ENCODE results near the gene ACD. TPM values are rescaled to one million over a fixed set of nuclear protein-coding genes. Genes with fewer than 3 reads are reported as not detected.

ACD gene
- total and polyA plus RNA-seq, 9 of the 15 experiments (the other 6 are each of a cell fraction or from before 2014, with no cell fraction given) = 4.2 to 47.4 (median 19.2) TPM

DNA sequence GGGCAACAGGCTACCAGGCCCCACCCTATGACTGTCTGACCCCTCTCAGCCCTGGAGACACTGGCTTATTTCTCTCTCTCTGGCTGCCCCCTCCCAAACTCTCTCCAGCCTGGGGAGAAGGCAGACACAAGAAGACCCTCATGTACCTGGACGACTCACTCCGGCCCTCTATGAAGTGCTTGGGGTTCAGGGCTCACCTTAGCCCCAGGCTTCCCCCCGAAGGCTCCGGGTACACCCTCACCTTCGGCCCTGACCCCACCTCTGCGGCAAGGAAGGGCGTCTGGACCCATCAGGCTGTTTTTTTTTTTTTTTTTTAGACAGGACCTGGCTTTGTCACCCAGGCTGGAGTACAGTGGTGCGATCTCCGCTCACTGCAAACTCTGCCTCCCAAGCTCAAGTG lies 16.0 kb downstream of the ACD start:
- no peak overlapping the region for H3K9ac ChIP-seq (ENCODE audit: insufficient read depth in 1 of 2, low read depth in 2 of 2, low read length in 2 of 2)
- in situ Hi-C loops (cut with MboI) (loop anchor here (5.0 kb wide), 1 partner anchor 107 kb away; no protein-coding TSS in a partner anchor), intact Hi-C loops (cut with micrococcal nuclease) (loop anchor here (1.0 to 5.0 kb wide), 3 partner anchors 82 to 123 kb away; partner anchors contain the start of gene CTCF)
- no TSS peak for BruUV-seq (replicated peaks)
- ChIA-PET POLR2A (interaction anchor here (0.6 to 2.0 kb wide), 2 partner anchors 123 to 379 kb away, joined by 3 to 6 read pairs; partner anchors contain the start of genes DDX28 and DUS2), CTCF (ENCODE audit: low intra/inter-chr PET ratio) (interaction anchor here (1.2 to 2.9 kb wide), 3 partner anchors 97 to 150 kb away, joined by 4 to 50 read pairs (median 32); no protein-coding TSS in a partner anchor)
- H2AFZ ChIP-seq (ENCODE audit: low read depth, low read length) = no peak overlapping the region
- ATAC-seq (no peak), FAIRE-seq (no peak), DNase-seq (ENCODE audit: extremely low read depth in 1 of 4, low spot score in 3 of 4) (no peak)
- peaks cover 2% of the 10 kb centered on the region; the same call in 2 of the 3 replicates for H3K36me3 ChIP-seq (ENCODE audit: control insufficient read depth, insufficient read depth, low read length)
- no peaks in the 10 kb centered on the region for H3K79me2 ChIP-seq (ENCODE audit: control insufficient read depth, insufficient read depth, low read length)
- peaks cover 6 to 24% of the 10 kb centered on the region in 2 experiments; a peak in 4 of 5 replicates for H3K27me3 ChIP-seq (ENCODE audit: control insufficient read depth in 2 of 2, insufficient read depth in 2 of 2, low read length in 2 of 2)
- no peak overlapping the region for H3K4me2 ChIP-seq (ENCODE audit: insufficient read depth, low read length)
- H3K9me3 ChIP-seq (replicated peaks; ENCODE audit: control insufficient read depth, insufficient read depth, low read depth, low read length) = no peaks in the 10 kb centered on the region
- no peak overlapping the region for H3K27ac ChIP-seq (ENCODE audit: extremely low read depth, low read depth, low read length)
- peaks cover 0 to 45% of the 10 kb centered on the region in 2 experiments; a peak in 2 of 5 replicates for H3K4me1 ChIP-seq (replicated peaks in 1 of 2; ENCODE audit: control insufficient read depth in 2 of 2, insufficient read depth in 2 of 2, low read length in 2 of 2)
- H3K4me3 ChIP-seq = no peak overlapping the region
- 57% methylated on average over 4 of the region's 9 CpGs for WGBS (ENCODE audit: insufficient coverage, low coverage, missing lambda C conversion rate)
- H4K20me1 ChIP-seq (replicated peaks; ENCODE audit: control insufficient read depth, insufficient read depth, low read length) = no peaks in the 10 kb centered on the region; the same call in 1 of the 2 replicates
- no peaks in the 10 kb centered on the region for H3K9me1 ChIP-seq (ENCODE audit: control insufficient read depth, insufficient read depth, low read length)
- TF ChIP-seq BRD4 (IDR thresholded peaks at IDR 0.05) (no peak), BRF1 (IDR thresholded peaks at IDR 0.05; ENCODE audit: borderline replicate concordance, extremely low read depth, insufficient read length) (no peak), DIDO1 (tag; IDR thresholded peaks at IDR 0.05; ENCODE audit: low read depth) (no peak), PRMT5 (CRISPR knock-in tag; IDR thresholded peaks at IDR 0.05) (no peak), SIN3A (IDR thresholded peaks at IDR 0.05; ENCODE audit: borderline replicate concordance in 2 of 2, control insufficient read depth in 1 of 2, low read depth in 2 of 2, low read length in 2 of 2) (no peak)
- TF ChIP-seq, protein P1, sequence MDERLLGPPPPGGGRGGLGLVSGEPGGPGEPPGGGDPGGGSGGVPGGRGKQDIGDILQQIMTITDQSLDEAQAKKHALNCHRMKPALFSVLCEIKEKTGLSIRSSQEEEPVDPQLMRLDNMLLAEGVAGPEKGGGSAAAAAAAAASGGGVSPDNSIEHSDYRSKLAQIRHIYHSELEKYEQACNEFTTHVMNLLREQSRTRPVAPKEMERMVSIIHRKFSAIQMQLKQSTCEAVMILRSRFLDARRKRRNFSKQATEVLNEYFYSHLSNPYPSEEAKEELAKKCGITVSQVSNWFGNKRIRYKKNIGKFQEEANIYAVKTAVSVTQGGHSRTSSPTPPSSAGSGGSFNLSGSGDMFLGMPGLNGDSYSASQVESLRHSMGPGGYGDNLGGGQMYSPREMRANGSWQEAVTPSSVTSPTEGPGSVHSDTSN (CRISPR knock-in tag; IDR thresholded peaks at IDR 0.05; ENCODE audit: low read depth) = no peak
- TF ChIP-seq, protein P1 (tag; conservative IDR thresholded peaks at IDR 0.05; ENCODE audit: low read depth) = no peak
- TF ChIP-seq, protein P2, sequence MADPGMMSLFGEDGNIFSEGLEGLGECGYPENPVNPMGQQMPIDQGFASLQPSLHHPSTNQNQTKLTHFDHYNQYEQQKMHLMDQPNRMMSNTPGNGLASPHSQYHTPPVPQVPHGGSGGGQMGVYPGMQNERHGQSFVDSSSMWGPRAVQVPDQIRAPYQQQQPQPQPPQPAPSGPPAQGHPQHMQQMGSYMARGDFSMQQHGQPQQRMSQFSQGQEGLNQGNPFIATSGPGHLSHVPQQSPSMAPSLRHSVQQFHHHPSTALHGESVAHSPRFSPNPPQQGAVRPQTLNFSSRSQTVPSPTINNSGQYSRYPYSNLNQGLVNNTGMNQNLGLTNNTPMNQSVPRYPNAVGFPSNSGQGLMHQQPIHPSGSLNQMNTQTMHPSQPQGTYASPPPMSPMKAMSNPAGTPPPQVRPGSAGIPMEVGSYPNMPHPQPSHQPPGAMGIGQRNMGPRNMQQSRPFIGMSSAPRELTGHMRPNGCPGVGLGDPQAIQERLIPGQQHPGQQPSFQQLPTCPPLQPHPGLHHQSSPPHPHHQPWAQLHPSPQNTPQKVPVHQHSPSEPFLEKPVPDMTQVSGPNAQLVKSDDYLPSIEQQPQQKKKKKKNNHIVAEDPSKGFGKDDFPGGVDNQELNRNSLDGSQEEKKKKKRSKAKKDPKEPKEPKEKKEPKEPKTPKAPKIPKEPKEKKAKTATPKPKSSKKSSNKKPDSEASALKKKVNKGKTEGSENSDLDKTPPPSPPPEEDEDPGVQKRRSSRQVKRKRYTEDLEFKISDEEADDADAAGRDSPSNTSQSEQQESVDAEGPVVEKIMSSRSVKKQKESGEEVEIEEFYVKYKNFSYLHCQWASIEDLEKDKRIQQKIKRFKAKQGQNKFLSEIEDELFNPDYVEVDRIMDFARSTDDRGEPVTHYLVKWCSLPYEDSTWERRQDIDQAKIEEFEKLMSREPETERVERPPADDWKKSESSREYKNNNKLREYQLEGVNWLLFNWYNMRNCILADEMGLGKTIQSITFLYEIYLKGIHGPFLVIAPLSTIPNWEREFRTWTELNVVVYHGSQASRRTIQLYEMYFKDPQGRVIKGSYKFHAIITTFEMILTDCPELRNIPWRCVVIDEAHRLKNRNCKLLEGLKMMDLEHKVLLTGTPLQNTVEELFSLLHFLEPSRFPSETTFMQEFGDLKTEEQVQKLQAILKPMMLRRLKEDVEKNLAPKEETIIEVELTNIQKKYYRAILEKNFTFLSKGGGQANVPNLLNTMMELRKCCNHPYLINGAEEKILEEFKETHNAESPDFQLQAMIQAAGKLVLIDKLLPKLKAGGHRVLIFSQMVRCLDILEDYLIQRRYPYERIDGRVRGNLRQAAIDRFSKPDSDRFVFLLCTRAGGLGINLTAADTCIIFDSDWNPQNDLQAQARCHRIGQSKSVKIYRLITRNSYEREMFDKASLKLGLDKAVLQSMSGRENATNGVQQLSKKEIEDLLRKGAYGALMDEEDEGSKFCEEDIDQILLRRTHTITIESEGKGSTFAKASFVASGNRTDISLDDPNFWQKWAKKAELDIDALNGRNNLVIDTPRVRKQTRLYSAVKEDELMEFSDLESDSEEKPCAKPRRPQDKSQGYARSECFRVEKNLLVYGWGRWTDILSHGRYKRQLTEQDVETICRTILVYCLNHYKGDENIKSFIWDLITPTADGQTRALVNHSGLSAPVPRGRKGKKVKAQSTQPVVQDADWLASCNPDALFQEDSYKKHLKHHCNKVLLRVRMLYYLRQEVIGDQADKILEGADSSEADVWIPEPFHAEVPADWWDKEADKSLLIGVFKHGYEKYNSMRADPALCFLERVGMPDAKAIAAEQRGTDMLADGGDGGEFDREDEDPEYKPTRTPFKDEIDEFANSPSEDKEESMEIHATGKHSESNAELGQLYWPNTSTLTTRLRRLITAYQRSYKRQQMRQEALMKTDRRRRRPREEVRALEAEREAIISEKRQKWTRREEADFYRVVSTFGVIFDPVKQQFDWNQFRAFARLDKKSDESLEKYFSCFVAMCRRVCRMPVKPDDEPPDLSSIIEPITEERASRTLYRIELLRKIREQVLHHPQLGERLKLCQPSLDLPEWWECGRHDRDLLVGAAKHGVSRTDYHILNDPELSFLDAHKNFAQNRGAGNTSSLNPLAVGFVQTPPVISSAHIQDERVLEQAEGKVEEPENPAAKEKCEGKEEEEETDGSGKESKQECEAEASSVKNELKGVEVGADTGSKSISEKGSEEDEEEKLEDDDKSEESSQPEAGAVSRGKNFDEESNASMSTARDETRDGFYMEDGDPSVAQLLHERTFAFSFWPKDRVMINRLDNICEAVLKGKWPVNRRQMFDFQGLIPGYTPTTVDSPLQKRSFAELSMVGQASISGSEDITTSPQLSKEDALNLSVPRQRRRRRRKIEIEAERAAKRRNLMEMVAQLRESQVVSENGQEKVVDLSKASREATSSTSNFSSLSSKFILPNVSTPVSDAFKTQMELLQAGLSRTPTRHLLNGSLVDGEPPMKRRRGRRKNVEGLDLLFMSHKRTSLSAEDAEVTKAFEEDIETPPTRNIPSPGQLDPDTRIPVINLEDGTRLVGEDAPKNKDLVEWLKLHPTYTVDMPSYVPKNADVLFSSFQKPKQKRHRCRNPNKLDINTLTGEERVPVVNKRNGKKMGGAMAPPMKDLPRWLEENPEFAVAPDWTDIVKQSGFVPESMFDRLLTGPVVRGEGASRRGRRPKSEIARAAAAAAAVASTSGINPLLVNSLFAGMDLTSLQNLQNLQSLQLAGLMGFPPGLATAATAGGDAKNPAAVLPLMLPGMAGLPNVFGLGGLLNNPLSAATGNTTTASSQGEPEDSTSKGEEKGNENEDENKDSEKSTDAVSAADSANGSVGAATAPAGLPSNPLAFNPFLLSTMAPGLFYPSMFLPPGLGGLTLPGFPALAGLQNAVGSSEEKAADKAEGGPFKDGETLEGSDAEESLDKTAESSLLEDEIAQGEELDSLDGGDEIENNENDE (IDR thresholded peaks at IDR 0.05; ENCODE audit: low read depth, low read length) = no peak

Data from K562 (cell line).